Subcutaneous adipose tissue (tissue), 4 donors: Measurements from ENCODE around the gene CDK19. TPM values are rescaled to one million over a fixed set of nuclear protein-coding genes. Genes with fewer than 3 reads are reported as not detected.

Experiments used
- total RNA-seq, 4 donors: library from RNA; depleted of rRNA; stranded (reverse); fragments of >200 nt; gene quantifications; one replicate each; pipeline ENCODE4 v1.1.0, GENCODE V29; 2016
- TF ChIP-seq, protein P1 (sequence below): fragments of 450-650 bp; IDR thresholded peaks from one replicate; pipeline ENCODE4 v1.5.1; 2016; ENCODE audit warnings: low read depth, mild to moderate bottlenecking, control low read depth, antibody characterized with exemption, moderate library complexity

CDK19 gene
- total RNA-seq, 4 donors from 2014 or later, result 14.1 to 20.1 (median 16.2) TPM

DNA sequence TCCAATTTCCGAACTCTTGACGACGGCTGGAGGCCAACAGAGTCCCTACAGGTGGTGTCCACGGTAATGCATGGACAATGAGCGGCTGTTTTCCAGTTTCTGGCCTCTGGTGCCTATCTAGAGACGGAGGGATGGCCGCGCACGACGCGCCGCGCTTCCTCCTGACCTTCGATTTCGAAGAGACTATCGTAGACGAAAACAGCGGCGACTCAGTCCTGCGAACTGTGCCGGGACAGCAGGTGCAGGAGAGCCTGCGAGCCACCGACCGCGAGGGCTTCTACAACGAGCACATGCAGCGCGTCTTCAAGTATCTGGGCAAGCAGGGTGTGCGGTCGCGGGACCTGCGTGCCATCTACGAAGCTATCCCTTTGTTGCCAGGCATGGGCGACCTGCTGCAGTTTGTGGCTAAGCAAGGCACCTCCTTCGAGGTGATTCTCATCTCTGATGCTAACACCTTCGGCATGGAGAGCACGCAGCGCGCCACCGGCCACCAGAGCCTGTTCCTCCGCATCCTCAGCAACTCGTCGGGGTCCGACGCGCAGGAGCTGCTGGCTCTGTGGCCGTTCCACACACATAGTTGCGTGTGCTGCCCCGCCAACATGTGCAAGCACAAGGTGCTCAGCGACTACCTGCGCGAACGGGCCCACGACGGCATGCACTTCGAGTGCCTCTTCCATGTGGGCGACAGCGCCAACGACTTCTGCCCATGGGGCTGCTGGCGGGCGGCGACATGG lies 169.4 kb downstream of the CDK19 start:
- TF ChIP-seq, protein P1, sequence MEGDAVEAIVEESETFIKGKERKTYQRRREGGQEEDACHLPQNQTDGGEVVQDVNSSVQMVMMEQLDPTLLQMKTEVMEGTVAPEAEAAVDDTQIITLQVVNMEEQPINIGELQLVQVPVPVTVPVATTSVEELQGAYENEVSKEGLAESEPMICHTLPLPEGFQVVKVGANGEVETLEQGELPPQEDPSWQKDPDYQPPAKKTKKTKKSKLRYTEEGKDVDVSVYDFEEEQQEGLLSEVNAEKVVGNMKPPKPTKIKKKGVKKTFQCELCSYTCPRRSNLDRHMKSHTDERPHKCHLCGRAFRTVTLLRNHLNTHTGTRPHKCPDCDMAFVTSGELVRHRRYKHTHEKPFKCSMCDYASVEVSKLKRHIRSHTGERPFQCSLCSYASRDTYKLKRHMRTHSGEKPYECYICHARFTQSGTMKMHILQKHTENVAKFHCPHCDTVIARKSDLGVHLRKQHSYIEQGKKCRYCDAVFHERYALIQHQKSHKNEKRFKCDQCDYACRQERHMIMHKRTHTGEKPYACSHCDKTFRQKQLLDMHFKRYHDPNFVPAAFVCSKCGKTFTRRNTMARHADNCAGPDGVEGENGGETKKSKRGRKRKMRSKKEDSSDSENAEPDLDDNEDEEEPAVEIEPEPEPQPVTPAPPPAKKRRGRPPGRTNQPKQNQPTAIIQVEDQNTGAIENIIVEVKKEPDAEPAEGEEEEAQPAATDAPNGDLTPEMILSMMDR, result no peak

DNA sequence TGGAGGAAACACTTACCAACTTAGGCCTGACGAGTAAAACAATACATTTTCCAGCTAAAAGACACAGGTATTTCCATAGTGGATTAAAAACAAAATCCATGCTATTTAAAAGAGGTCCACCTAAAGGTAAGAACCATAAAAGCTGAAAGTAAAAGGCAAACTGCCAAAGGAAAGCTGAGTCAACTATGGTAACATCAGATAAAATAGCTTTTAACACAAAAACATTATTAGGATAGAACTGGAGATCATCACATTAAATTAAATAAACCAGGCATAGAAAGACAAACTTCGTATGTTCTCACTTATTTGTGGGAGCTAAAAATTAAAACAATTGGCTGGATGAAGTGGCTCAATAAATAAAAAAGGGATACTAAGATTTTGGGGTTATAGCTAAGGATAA lies 172.1 kb downstream of the CDK19 start:
- TF ChIP-seq, protein P1, result no peak

DNA sequence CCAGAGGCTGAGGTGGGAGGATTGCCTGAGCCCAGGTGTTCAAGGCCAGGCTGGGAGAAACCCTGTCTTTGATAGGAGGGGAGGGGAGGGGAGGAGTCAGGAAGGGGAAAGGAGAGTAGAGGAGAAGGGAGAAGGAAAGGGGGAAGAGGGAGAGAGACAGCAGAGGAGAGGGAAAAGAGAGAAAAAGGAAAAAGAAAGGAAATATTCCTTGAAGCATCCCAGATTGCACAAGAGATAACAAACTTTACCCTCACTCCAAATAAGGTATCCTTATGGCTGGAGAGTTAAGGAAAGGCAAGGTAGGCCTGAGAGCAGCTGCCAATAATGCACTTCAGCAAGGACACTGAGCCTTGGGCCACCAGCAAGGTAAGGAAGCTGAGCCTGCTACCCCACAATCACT lies 172.6 kb downstream of the CDK19 start:
- TF ChIP-seq, protein P1, result no peak

DNA sequence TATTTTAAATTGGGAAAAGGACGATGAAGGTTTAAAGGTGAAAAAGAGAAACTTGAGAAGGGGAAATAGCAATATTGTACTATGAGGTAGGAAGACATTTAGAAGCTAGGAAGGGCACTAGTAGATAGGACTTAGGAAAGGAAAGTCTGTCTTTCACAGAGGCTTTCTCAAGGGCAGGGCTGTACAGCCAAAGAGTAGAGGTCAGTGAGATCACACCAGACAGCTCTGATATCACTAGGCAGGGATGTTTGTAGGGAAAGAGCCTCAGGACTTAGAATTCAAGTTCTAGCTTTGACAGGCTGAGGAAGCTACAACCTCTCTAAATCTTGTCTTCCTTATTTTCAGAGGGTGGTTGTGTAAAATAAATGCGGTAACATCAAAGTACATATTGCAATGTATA lies 178.5 kb downstream of the CDK19 start:
- TF ChIP-seq, protein P1, result no peak

DNA sequence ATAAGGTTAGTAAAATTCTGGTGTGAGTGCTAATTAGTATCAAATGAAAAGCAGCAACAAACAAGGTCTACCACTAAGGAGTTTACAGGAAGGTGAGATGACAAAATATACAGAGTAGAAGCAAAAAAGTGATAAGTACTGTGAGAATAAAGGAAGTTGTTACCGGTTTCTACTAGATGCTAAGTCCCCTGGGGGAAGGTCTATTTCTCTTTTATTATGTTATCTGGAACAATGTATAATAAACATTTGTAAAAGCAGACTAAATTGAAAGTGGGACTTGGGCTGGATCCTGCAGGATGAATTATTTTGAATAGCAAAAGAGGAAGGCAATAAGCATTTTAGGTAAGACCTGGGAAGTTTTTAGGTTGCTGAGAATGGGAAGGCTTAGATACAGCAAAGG lies 180.2 kb downstream of the CDK19 start:
- TF ChIP-seq, protein P1, result no peak

DNA sequence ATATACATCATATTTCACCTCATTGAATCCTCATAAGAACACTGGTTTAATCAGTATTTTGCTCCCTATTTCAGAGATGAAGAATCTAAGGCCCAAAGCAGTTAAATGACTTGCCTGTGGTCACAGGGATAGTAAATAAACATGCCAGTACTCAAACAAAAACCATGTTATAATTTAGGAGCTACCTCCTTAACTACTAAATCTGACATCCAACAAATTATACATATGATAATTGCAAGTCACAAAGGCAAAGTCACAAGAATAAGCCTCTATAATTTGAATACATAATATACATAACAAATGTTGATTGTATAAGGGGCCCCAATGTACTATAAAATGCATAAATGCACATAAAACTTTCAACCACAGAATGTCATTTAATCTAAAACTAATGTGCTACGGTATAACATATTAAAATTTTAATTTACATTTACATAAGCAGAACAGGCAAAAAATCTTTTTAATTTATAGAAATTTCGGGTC lies 181.5 kb downstream of the CDK19 start:
- TF ChIP-seq, protein P1, result no peak

DNA sequence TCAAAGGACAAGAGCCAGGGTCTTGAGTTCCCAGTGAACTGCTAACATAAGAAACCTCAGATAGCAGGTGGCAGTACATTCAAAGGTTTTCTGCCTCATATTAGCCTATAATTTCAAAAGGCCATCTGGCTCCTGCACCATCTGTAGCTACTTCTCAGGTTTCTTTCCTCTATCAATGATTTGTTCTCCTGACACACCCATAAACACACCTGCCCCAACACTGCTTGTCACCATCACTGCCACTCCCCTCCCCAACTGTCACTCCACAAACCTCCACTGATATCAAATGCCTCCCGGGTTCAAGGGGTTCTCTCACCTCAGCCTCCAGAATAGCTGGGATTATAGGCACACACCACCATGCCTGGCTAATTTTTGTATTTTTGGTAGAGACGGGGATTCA lies 186.1 kb downstream of the CDK19 start:
- TF ChIP-seq, protein P1, result no peak
